HTERT RPE-1 (cell line): Measurements from ENCODE around the gene TAF11L5.
"Not testable (repeated sequence)": the region's sequence is repeated elsewhere in the genome, so short reads cannot be mapped to it uniquely, and the experiment has no call there.

ENCODE experiments used
- in situ Hi-C: fragments of 300-500 bp; cut with MboI; formaldehyde crosslinking; loops from 4 replicates; pipeline ENCODE4 v1.14.3; 2020; ENCODE audit warnings: low sequenced_read_pairs

The TAF11L5 gene

DNA sequence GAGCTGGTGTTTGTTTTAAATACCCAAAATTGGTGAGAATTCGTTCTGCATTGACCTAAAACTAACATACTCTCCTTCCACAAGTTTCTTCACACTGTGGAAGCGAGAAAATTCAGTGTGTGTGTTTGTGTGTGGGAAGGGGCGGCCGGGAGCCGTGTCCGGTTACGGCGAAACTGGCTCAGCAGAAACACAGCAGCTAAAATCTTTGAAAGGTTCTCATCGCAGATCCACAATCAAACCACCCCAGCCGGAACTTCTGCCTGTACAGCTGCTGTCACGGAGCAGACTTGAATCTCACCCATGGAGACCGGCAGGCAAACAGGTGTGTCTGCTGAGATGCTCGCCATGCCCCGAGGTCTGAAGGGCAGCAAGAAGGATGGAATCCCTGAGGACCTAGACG, at the start of gene TAF11L5:
Gene TAF11L5 (plus strand): TSS at position 301 of the 400 bp plus-strand sequence.
- in situ Hi-C loops = not testable (repeated sequence)

DNA sequence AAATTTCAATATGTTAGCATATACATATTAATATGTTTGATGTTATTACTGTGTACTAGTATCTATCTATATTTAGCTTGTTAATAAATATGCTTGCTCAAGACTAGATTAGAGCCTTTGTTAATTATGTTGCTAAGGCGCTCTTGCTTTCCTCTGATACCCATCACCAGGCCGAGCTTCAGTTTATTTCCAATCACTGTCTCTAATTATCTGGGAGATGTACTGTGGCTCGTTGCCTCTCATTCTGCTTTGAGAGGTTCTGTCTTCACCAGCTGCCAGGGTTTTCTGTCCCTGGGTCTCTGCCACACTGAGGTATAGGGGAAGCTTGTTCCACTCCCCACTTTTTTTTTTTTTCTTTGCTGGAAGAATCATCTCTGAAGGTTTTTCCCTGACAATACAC, 48.0 kb upstream of the TAF11L5 start:
- in situ Hi-C loops = no loop called here

DNA sequence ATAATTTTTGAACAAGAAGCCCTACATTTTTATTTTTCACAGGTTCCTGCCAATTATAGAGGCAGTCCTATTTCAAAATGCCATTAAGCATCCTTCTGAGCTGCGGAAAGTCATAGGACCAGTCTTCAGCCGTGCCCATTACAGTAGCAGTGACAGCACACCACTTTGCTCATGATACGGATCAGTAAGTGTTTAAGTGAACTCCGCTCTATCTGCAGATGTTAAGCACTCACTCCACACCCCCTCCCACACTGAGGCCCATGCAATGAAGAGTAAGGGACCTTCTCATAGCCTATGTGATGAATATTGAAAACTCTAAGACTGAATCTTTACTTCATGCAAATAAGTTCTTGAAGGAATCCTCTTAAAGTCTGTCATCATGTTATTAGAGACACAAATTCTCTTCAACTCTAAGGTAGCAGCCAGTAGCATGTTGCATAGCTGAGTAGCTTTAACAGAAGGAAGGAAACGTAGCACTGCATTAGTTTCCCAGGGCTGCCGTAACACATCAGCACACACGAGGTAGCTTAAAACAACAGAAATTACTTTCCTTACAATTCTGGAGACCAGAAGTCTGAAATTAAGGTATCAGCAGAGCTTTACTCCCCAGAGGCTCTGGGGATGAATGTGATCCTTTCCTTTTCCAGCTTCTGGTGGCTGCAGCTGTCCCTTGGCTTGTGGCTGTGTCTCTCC, 47.3 kb upstream of the TAF11L5 start:
- in situ Hi-C loops = no loop called here

DNA sequence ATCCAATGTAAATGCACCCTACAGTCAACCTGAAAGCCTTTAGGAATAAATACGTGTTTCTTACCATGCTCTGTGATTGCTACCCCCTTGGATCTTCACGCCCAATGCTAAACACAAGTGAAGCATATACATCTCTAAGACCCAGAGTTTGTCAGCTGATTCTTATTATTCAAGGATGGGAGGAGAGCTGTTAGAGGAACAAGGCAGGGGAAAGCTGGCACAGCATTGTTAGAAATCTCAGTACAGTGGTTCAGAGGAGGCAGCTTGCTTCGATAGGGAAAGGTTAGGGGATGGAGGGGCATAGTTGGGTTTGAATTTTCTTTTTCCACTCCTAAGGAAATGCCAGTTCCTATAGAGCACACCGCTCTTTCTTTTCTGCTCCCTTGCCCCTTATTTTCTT, 43.7 kb upstream of the TAF11L5 start:
- in situ Hi-C loops = no loop called here

GRCh38 chr5:17482790-17483189, 42.2 kb upstream of the TAF11L5 start:
- in situ Hi-C loops = no loop called here

DNA sequence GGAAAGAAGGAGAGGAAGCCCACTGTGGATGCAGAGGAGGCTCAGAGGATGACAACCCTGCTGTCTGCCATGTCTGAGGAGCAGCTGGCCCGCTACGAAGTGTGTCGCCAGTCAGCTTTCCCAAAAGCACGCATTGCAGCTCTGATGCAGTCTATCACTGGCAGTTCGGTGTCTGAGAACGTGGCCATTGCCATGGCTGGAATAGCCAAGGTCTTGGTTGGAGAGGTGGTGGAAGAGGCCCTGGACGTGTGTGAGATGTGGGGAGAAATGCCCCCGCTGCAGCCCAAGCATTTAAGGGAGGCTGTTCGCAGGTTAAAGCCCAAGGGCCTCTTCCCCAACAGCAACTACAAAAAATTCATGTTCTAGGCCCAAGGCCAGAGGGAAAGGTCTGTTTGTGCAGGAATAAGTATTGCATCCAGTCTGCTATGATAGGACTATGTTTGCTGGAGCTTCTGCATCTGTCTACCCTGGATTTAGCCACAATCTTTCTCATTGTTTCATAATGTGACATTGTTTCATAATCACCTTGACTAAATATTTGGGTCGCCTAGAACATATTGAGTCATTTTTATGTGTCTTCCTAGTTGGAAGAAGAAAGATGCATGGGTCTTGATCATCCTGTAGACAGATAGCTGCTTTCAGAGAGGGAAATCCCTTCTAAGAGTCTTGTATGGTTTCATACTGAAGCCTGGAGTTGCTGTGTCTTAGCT, 38.4 kb upstream of the TAF11L5 start:
- in situ Hi-C loops = not testable (repeated sequence)

DNA sequence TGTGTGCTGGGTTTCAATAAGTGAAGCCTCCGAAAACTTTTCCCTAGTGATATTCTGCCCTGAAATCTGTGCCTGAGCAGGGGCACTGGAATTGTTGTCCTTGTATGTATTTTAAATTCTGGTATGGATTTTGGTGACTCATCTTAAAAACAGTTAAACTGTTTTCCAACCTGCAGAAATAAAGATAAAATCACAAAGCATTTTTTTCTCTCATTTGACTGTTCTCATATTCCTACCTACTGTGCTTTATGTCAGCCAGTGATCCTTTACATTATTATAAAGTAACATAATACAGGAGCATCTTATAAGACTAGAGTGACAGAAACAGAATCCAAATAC, 37.9 kb upstream of the TAF11L5 start:
- in situ Hi-C loops = no loop called here

DNA sequence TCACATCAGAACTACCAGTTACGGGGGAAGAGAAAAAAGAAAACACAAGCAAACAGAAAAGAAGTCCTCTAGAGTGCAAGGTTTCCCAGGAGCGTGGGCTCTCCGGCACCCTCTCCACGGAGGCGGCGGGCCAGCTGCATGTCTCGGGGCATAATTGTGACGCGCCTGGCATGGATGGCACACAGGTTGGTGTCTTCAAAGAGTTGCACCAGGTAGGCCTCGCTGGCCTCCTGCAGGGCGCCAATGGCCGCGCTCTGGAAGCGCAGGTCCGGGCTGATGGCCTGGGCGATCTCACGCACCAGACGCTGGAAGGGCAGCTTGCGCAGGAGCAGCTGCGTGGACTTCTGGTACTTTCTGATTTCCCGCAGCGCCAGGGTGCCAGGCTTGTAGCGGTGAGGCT, 33.8 kb upstream of the TAF11L5 start:
- in situ Hi-C loops = not testable (repeated sequence)

DNA sequence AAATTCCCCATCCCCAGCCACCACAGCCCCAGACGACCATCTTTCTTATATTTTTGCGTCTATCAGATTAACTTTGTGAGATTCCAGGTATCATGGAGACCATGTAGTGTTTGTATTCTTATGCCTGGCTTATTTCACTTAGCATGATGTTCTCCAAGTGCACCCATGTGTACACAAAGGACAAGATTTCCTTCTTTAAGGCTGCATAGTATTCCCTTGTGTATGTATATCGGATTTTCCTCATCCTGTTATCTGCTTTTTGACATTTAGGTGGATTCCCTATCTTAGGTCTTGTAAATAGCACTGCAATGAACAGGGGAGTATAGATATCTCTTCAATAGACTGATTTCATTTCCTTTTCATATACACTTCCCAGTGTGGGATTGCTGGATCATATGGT, 32.3 kb upstream of the TAF11L5 start:
- in situ Hi-C loops = no loop called here

- in situ Hi-C loops = no loop called here
Observed at GRCh38 chr5:17497446-17497845, 27.6 kb upstream of the TAF11L5 start.

DNA sequence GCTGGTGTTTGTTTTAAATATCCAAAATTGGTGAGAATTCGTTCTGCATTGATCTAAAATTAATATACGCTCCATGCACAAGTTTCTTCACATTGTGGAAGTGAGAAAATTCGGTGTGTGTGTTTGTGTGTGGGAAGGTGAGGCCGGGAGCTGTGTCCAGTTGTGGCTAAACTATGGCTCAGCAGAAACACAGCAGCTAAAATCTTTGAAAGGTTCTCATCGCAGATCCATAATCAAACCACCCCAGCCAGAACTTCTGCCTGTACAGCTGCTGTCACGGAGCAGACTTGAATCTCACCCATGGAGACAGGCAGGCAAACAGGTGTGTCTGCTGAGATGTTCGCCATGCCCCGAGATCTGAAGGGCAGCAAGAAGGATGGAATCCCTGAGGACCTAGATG, 27.1 kb upstream of the TAF11L5 start, which contains the start of gene TAF11L2:
Gene TAF11L2 (plus strand): TSS at position 301 of the 400 bp plus-strand sequence.
- in situ Hi-C loops = not testable (repeated sequence)

DNA sequence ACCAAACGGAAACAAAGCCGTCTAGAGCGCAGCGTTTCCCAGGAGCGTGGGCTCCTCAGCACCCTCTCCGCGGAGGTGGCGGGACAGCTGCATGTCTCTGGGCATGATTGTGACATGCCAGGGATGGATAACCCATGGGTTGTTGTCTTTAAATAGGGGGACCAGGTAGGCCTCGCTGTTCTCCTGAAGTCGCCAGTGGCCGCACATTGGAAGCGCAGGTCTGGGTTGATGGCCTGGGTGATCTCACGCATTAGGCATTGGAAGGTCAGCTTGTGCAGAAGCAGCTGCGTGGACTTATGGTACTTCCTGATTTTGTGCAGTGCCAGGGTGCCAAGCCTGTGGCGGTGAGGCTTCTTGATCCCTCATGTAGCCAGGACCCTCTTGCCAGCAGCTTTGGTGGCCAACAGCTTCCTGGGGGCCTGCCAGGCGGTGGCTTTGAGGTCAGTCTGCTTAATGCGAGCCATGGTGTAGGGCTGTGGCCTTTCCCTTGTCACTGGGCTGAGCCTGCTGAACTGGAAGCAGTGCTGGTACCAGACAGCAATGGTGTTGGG, 13.2 kb upstream of the TAF11L5 start:
- in situ Hi-C loops = no loop called here

- in situ Hi-C loops = not testable (repeated sequence)
Observed at GRCh38 chr5:17517526-17517925, 7.5 kb upstream of the TAF11L5 start.

DNA sequence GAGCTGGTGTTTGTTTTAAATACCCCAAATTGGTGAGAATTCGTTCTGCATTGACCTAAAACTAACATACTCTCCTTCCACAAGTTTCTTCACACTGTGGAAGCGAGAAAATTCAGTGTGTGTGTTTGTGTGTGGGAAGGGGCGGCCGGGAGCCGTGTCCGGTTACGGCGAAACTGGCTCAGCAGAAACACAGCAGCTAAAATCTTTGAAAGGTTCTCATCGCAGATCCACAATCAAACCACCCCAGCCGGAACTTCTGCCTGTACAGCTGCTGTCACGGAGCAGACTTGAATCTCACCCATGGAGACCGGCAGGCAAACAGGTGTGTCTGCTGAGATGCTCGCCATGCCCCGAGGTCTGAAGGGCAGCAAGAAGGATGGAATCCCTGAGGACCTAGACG, 7.0 kb upstream of the TAF11L5 start, which contains the start of gene TAF11L3:
Gene TAF11L3 (plus strand): TSS at position 301 of the 400 bp plus-strand sequence.
- in situ Hi-C loops = not testable (repeated sequence)

DNA sequence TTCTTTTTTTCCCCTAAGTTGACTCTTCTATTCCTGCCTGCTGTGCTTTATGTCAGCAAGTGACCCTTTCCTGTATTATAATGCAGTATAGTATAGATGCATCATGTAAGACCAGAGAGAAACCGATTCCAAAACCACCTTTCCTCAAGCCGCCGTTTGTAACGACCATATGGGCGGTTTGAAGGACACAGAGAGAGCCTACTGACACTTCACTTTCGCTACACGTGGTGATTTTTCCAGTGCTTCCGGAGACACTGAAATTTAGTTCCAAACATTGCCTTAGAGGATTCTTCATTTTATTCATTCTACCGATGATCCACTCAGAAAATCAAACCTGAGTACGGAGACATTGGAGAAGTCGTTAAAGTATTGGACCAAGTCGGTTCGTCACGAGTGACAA, 5.5 kb upstream of the TAF11L5 start:
- in situ Hi-C loops = not testable (repeated sequence)

- in situ Hi-C loops = not testable (repeated sequence)
Observed at GRCh38 chr5:17521501-17521900, 3.5 kb upstream of the TAF11L5 start, which contains the start of gene TAF11L4. Gene TAF11L4, plus strand, starts transcription at chr5:17521801.

DNA sequence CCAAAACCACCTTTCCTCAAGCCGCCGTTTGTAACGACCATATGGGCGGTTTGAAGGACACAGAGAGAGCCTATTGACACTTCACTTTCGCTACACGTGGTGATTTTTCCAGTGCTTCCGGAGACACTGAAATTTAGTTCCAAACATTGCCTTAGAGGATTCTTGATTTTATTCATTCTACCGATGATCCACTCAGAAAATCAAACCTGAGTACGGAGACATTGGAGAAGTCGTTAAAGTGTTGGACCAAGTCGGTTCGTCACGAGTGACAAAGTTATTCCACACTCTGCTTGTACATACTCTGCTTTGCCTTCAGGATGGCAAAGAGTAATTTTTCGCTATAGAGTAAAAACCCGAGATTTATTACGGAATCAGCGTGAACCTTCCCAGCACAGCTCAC, 1.5 kb downstream of the TAF11L5 start:
- in situ Hi-C loops = not testable (repeated sequence)

DNA sequence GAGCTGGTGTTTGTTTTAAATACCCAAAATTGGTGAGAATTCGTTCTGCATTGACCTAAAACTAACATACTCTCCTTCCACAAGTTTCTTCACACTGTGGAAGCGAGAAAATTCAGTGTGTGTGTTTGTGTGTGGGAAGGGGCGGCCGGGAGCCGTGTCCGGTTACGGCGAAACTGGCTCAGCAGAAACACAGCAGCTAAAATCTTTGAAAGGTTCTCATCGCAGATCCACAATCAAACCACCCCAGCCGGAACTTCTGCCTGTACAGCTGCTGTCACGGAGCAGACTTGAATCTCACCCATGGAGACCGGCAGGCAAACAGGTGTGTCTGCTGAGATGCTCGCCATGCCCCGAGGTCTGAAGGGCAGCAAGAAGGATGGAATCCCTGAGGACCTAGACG, 3.3 kb downstream of the TAF11L5 start, which contains the start of gene TAF11L6:
Gene TAF11L6 (plus strand): TSS at position 301 of the 400 bp plus-strand sequence.
- in situ Hi-C loops = not testable (repeated sequence)
